GM23338 (cell line): Measurements from ENCODE around the gene SIM1.

ENCODE experiments used
- CTCF ChIP-seq, 2 experiments: fragments of 200-600 bp in 1 of 2; sonication (generic) in 1 of 2; conservative IDR thresholded peaks; 2 replicates each; pipeline versions ENCODE4 v1.5.1 to v1.6.1; 2016 to 2017; ENCODE audit warnings: antibody characterized with exemption in 2 of 2, low read depth in 2 of 2, mild to moderate bottlenecking in 2 of 2, moderate library complexity in 1 of 2
- ETS1 ChIP-seq: IDR thresholded peaks from 2 replicates; pipeline ENCODE4 v1.6.1; 2016; ENCODE audit warnings: antibody characterized with exemption
- POLR2AphosphoS5 ChIP-seq: IDR thresholded peaks from 2 replicates; pipeline ENCODE4 v1.6.1; 2016; ENCODE audit warnings: antibody characterized with exemption, low read depth
- REST ChIP-seq: IDR thresholded peaks from one replicate; pipeline ENCODE4 v1.6.1; 2018; ENCODE audit warnings: antibody characterized with exemption; ENCODE audit not compliant: unreplicated experiment
- ZNF114 ChIP-seq: fragments of 250-450 bp; sonication (Bioruptor Pico); IDR thresholded peaks from 2 replicates; pipeline ENCODE4 v1.5.0; 2020; ENCODE audit warnings: mild to moderate bottlenecking, moderate library complexity

- TF ChIP-seq CTCF (conservative IDR thresholded peaks at IDR 0.05; ENCODE audit: low read depth in 2 of 2) (no peak), POLR2AphosphoS5 (no peak), REST (no peak), ETS1 (no peak), ZNF114 (CRISPR knock-in tag) (no peak)
Measured at GRCh38 chr6:100462706-100463629, 1.8 kb downstream of the SIM1 start.
